A549 (cell line): ENCODE measurements around the gene CWC25. TPM values are rescaled to one million over a fixed set of nuclear protein-coding genes. Genes with fewer than 3 reads are reported as not detected.
A peak's percentile ranks its signal among the peaks of the same experiment; 100 is the strongest.
"Not testable (repeated sequence)": the region's sequence is repeated elsewhere in the genome, so short reads cannot be mapped to it uniquely, and the experiment has no call there.

Experiments
- ATAC-seq, 2 experiments: fragments of 200-7000 bp in 1 of 2; fragments of >200 bp in 1 of 2; cut with Nextera tagmentation in 1 of 2; cut with Tn5 transposase in 1 of 2; 3 replicates each; pipeline versions ENCODE4 v1.8.0 to v1.9.1; 2018 to 2020; ENCODE audit warnings: mild to moderate bottlenecking in 1 of 2, moderate library complexity in 1 of 2
- CTCF ChIA-PET: fragments of 300-600 bp; sonication (Branson Sonifier 250); formaldehyde crosslinking; extraction: SDS; loops from one replicate; lab custom pipeline; 2021; ENCODE audit warnings: antibody characterized with exemption, inconsistent platforms; lab: Yijun Ruan, JAX
- POLR2A ChIA-PET: fragments of 350-600 bp; formaldehyde crosslinking; extraction: SDS; loops from one replicate; lab custom pipeline; 2021; ENCODE audit warnings: antibody characterized with exemption, inconsistent platforms; lab: Yijun Ruan, JAX
- DNase-seq, 2 experiments: peaks; one replicate each; pipeline versions ENCODE4 v3.0.0 to v3.0.0-alpha.2; 2011 to 2016; ENCODE audit warnings: low read depth in 1 of 2, low spot score in 1 of 2
- FAIRE-seq: peaks from 2 replicates; lab custom pipeline; 2011; peaks lifted over from hg19 to GRCh38; lab: Jason Lieb, UNC
- H3K27ac ChIP-seq, 2 experiments: fragments of >200 bp; sonication (Bioruptor Twin); formaldehyde crosslinking; 3 replicates each; pipeline ENCODE4 v1.5.1; 2016 to 2017
- H3K4me1 ChIP-seq: fragments of >200 bp; sonication (Bioruptor Twin); formaldehyde crosslinking; 3 replicates; pipeline ENCODE4 v1.6.1; 2016
- H3K4me2 ChIP-seq: fragments of >200 bp; sonication (Bioruptor Twin); formaldehyde crosslinking; 3 replicates; pipeline ENCODE4 v1.6.1; 2016
- H3K4me3 ChIP-seq: fragments of >200 bp; sonication (Bioruptor Twin); formaldehyde crosslinking; 3 replicates; pipeline ENCODE4 v1.5.1; 2016
- H3K9me3 ChIP-seq: fragments of >200 bp; sonication (Bioruptor Twin); formaldehyde crosslinking; 3 replicates; pipeline ENCODE4 v1.6.1; 2016
- BCL3 ChIP-seq: fragments of >200 bp; sonication (Bioruptor Twin); formaldehyde crosslinking; IDR thresholded peaks from 3 replicates; pipeline ENCODE4 v1.6.1; 2016
- CBX2 ChIP-seq: fragments of 200-600 bp; sonication (generic); IDR thresholded peaks from 2 replicates; pipeline ENCODE4 v1.6.1; 2016; ENCODE audit warnings: low read depth, mild to moderate bottlenecking, borderline replicate concordance
- E2F6 ChIP-seq: IDR thresholded peaks from 2 replicates; pipeline ENCODE4 v1.6.1; 2012; ENCODE audit warnings: low read depth, borderline replicate concordance
- HDAC2 ChIP-seq: fragments of 200-600 bp; sonication (generic); IDR thresholded peaks from 2 replicates; pipeline ENCODE4 v1.6.1; 2016
- HEYL ChIP-seq: fragments of 250-450 bp; sonication (Bioruptor Pico); IDR thresholded peaks from 2 replicates; pipeline ENCODE4 v1.8.0; 2021; ENCODE audit warnings: mild to moderate bottlenecking, moderate library complexity
- HMGXB4 ChIP-seq: fragments of 250-450 bp; sonication (Bioruptor Pico); IDR thresholded peaks from 2 replicates; pipeline ENCODE4 v1.5.0; 2021; ENCODE audit warnings: mild to moderate bottlenecking, moderate library complexity, borderline replicate concordance
- MAFK ChIP-seq: fragments of 450-650 bp; IDR thresholded peaks from 2 replicates; pipeline ENCODE4 v1.6.1; 2014; ENCODE audit not compliant: partially characterized antibody
- MAZ ChIP-seq: fragments of 150-350 bp; IDR thresholded peaks from 2 replicates; pipeline ENCODE4 v1.6.1; 2014; ENCODE audit warnings: antibody characterized with exemption, low read depth, low read length, borderline replicate concordance
- NFE2L2 ChIP-seq: fragments of 150-350 bp; conservative IDR thresholded peaks from 2 replicates; pipeline ENCODE4 v1.6.1; 2014; ENCODE audit warnings: low read length
- NPAS2 ChIP-seq: fragments of 250-450 bp; sonication (Bioruptor Pico); IDR thresholded peaks from 2 replicates; pipeline ENCODE4 v1.8.0; 2022; ENCODE audit warnings: mild to moderate bottlenecking, moderate library complexity, borderline replicate concordance
- NR3C1 ChIP-seq: fragments of >200 bp; sonication (Bioruptor Twin); formaldehyde crosslinking; IDR thresholded peaks from 3 replicates; pipeline ENCODE4 v1.6.1; 2017
- POLR2AphosphoS2 ChIP-seq: conservative IDR thresholded peaks from 2 replicates; pipeline ENCODE4 v1.6.1; 2012; ENCODE audit warnings: low read length, improper control_type of control experiment, inconsistent platforms
- RARB ChIP-seq: fragments of 250-450 bp; sonication (Bioruptor Pico); IDR thresholded peaks from 2 replicates; pipeline ENCODE4 v1.8.0; 2021; ENCODE audit warnings: mild to moderate bottlenecking, moderate library complexity
- SMC3 ChIP-seq: fragments of >200 bp; sonication (Bioruptor Twin); formaldehyde crosslinking; IDR thresholded peaks from 3 replicates; pipeline ENCODE4 v1.6.1; 2018; ENCODE audit warnings: inconsistent platforms
- TP53 ChIP-seq: fragments of 250-450 bp; sonication (Bioruptor Pico); IDR thresholded peaks from 2 replicates; pipeline ENCODE4 v1.5.0; 2021; ENCODE audit warnings: mild to moderate bottlenecking, moderate library complexity
- USF2 ChIP-seq: fragments of 450-650 bp; IDR thresholded peaks from 2 replicates; pipeline ENCODE4 v1.6.1; 2014; ENCODE audit warnings: antibody characterized with exemption
- ZSCAN20 ChIP-seq: fragments of 250-450 bp; sonication (Bioruptor Pico); IDR thresholded peaks from 2 replicates; pipeline ENCODE4 v1.8.0; 2022; ENCODE audit warnings: mild to moderate bottlenecking, moderate library complexity
- WGBS: methylation state at CpG from one replicate; pipeline ENCODE4 v1.1.6; 2017; ENCODE audit errors: missing lambda C conversion rate; 5-methylcytosine and 5-hydroxymethylcytosine counted together
- polyA plus RNA-seq, 4 experiments: library from polyadenylated mRNA; depleted of rRNA in 3 of 4; stranded (reverse); fragments of >200 nt; fragmentation: RNase III in 1 of 4; extraction: RNeasy Plus Mini Kit Qiagen cat#74134 plus additional on column Dnase treatment in 1 of 4; gene quantifications; 2 replicates in 3 of 4; 3 replicates in 1 of 4; pipeline ENCODE4 v1.2.3, GENCODE V29; 2011 to 2017

CWC25 gene
- polyA plus RNA-seq, 2 of the 4 experiments (the other 2 are of a cell fraction), result 23.1 to 34.5 TPM

GRCh38 chr17:38789185-38789584 is 35.9 kb downstream of the CWC25 start:
- no peak overlapping the region for H3K27ac ChIP-seq
- no peak for ATAC-seq
- no peak for FAIRE-seq

GRCh38 chr17:38787999-38788398 is 37.1 kb downstream of the CWC25 start:
- not testable (repeated sequence) for H3K4me2 ChIP-seq, H3K4me3 ChIP-seq, H3K27ac ChIP-seq, ATAC-seq, FAIRE-seq, DNase-seq, H3K4me1 ChIP-seq, H3K9me3 ChIP-seq
- WGBS, result 89% methylated on average over 4 of the region's 4 CpGs
- ChIA-PET CTCF (interaction anchor here (1.1 to 3.1 kb wide), 7 partner anchors 10 to 111 kb away, joined by 3 to 17 read pairs (median 4); partner anchors contain the start of genes PIP4K2B and PSMB3), POLR2A (interaction anchor here (0.8 kb wide), 1 partner anchor 11 kb away, joined by 3 read pairs; no protein-coding TSS in a partner anchor)

More at GRCh38 chr17:38789185-38789584, 35.9 kb downstream of the CWC25 start:
- H3K4me3 ChIP-seq, result no peak overlapping the region
- CTCF ChIA-PET, result interaction anchor here (0.5 to 3.1 kb wide), 8 partner anchors 9 to 112 kb away, joined by 3 to 17 read pairs (median 4); partner anchors contain the start of genes PIP4K2B and PSMB3
- H3K9me3 ChIP-seq, result no peaks in the 10 kb centered on the region
- POLR2A ChIA-PET, result no interaction called here
- TF ChIP-seq POLR2AphosphoS2, result no peak
- no peak for TF ChIP-seq E2F6
- 48% methylated on average over 1 of the region's 1 CpG for WGBS
- DNase-seq, result no peak
- H3K4me2 ChIP-seq, result no peak overlapping the region
- no peaks in the 10 kb centered on the region for H3K4me1 ChIP-seq

- POLR2A ChIA-PET, result no interaction called here
- no peak overlapping the region for H3K27ac ChIP-seq
- H3K4me1 ChIP-seq, result no peaks in the 10 kb centered on the region
- H3K4me3 ChIP-seq, result no peak overlapping the region
- ATAC-seq (no peak), FAIRE-seq (no peak)
- no peak overlapping the region for H3K4me2 ChIP-seq
- no peak for TF ChIP-seq HEYL
- TF ChIP-seq, all 56 proteins: peak for 0
- WGBS, result 75% methylated on average over 6 of the region's 6 CpGs
- DNase-seq, result no peak
- no peaks in the 10 kb centered on the region for H3K9me3 ChIP-seq
- CTCF ChIA-PET, result interaction anchor here (1.0 to 3.1 kb wide), 3 partner anchors 12 to 56 kb away, joined by 4 to 17 read pairs (median 4); partner anchors contain the start of genes CISD3 and PIP4K2B
These were observed 38.7 kb downstream of the CWC25 start for GRCh38 chr17:38786372-38786771.

- ChIA-PET POLR2A (no interaction called here), CTCF (interaction anchor here (0.6 kb wide), 1 partner anchor 37 kb away, joined by 3 read pairs; no protein-coding TSS in a partner anchor)
- DNase-seq (no peak), ATAC-seq (peak in 1 of 2 experiments; percentile 46; a peak in 2 of 6 replicates), FAIRE-seq (no peak)
- Histone ChIP-seq H3K4me1 (no peaks in the 10 kb centered on the region), H3K4me3 (no peak overlapping the region), H3K27ac (no peak overlapping the region), H3K4me2 (no peak overlapping the region), H3K9me3 (no peaks in the 10 kb centered on the region)
- WGBS, result 89% methylated on average over 3 of the region's 3 CpGs
- TF ChIP-seq TP53 (CRISPR knock-in tag) (no peak), MAFK (no peak), SMC3 (no peak), ZSCAN20 (CRISPR knock-in tag) (no peak), RARB (CRISPR knock-in tag) (no peak), USF2 (no peak), MAZ (no peak), CBX2 (no peak), NPAS2 (no peak), NR3C1 (no peak), HDAC2 (no peak), NFE2L2 (no peak), BCL3 (no peak), HMGXB4 (CRISPR knock-in tag) (no peak)
These were observed 41.9 kb downstream of the CWC25 start for GRCh38 chr17:38783227-38783626.
